GM11168 (cell line): Measurements from ENCODE around the gene RAVER1.
"Not testable (repeated sequence)": the region's sequence is repeated elsewhere in the genome, so short reads cannot be mapped to it uniquely, and the experiment has no call there.

Experiments
- in situ Hi-C: fragments of 300-500 bp; cut with MboI; formaldehyde crosslinking; loops from one replicate; pipeline ENCODE4 v1.12.0; 2022; ENCODE audit warnings: low sequenced_read_pairs; ENCODE audit not compliant: unreplicated experiment

Gene RAVER1

DNA sequence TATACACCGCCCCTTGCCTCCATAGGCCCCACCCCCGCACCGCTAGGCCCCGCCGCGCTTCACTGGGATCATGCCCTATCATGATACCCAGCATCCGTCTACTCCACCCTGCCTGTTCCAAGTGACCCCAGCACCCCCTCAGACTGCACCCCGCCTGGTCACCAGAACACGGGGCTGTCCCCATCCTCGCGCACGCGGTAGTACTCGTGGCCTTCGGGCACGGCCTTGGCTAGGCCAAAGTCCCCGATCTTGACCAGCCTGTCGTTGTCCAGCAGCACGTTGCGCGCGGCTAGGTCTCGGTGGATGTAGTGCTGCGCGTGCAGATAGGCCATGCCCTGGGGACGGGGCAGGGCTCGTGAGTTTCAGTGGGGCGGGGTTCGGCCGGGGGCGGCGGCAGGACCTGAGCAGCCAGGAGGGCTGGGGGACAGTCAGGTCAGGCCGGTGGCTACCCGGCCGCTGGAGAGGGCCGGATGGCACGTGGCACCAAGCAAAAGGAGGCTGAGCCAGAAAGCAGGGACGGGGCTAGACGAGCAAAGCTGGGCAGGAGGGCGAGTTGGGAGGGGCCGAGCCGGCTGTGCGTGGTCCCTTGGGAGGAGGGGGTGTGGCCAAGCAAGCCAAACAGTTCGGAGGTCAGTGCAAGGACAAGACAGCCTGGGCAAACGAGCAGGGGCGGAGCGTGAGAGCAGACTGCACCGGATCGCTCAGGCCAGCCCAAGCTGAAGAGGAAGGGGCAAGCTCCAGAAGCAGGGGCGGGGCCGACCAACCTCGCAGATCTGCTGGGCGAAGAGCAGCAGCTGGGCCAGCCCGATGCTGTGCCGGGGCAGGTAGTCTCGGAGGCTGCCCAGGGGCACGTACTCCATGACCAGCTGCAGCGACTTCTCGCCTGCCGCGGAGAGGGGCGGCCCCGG is 19.7 kb upstream of the RAVER1 start:
- in situ Hi-C loops = no loop called here

DNA sequence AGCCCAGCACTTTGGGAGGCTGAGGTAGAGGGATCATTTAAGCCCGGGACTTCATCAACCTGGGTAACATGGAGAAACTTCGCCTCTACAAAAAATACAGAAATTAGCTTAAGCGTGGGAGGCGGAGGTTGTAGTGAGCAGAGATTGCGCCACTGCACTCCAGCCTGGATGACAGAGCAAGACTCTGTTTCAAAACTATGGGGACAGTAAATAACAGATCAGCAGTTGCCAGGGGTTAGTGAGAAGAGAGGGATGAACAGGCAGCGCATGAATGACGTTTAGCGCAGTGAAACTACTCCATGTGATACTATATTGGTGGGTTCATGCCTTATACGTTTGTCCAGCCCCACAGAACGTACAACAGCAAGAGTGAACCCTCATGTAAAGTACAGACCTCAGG is 13.2 kb upstream of the RAVER1 start:
- in situ Hi-C loops = no loop called here

DNA sequence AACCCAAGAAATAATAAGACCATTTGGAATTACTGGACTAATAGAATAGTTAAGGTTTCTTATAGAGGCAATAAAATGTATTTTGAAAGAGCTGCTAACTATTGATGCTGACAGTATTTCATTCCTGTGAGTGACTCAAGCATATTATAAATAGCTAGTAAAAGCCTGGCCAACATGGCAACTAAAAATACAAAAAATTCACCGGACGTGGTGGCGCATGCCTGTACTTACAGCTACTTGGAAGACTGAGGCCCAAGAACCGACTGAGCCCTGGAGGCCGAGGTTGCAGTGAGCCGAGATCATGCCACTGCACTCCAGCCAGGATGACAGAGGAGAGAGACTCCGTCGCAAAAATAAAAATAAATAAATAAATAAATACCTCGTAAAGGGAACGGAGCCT is 11.5 kb upstream of the RAVER1 start:
- in situ Hi-C loops = no loop called here

DNA sequence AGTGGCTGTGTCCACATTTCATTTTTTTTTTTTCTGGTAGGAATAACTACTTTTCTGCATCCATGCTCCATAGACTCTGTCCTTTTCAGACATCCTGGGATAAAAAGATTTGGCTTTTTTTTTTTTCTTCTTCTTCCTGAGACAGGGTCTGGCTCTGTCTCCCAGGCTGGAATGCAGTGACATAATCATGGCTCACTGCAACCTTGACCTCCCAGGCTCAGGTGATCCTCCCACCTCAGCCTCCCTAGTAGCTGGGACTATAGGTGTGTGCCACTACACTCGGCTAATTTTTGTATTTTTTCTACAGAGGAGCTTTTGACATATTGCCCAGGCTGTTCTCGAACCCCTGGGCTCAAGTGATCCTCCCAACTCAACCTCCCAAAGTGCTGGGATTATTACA is 10.2 kb upstream of the RAVER1 start:
- in situ Hi-C loops = no loop called here

DNA sequence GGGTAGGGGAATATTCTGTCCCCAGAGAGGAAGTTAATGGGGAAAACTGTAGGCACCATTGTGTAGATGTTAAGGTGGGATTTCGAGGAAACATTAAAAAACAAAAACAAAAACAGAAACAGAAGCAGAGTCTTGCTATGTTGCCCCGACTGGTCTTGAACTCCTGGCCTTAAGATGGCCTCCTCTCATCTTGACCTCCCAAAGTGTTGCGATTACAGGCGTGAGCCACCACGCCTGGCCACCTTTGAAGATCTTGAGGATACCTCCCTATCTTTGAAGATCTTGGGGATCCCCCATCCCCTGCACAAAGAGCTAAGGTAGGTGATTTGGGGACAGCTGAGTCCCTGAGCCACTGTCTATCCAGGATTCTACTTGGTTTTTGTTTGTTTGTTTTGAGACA is 6.6 kb upstream of the RAVER1 start:
- in situ Hi-C loops = no loop called here

DNA sequence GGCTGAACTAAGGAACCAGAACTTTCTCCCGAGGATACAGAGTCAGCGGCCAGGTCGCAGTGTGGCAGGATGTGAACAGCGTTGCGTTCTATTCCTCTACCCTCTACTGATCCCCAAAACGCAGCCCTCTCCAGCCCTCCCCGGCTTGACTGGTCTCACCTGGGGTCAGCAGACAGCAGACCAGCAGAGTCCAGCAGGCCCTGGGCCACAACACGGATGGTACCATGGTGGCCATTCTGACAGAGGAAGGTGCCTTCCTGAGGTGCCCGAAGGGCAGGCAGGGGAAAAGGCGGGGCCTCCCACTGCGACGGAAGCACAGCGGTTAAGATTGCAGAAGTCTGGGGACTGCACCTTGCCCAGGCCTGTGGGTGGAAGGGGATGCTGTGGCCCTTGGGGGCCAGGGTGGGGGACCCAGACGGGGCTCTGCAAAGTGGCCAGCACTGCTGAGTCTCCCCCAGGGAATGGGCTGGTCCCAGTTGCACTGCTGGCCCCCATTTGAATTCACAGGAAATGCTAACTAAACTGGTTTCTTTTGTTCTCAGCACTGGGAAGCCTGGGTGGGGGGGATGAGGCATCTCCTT is 6.1 kb upstream of the RAVER1 start, which contains the start of gene ICAM3:
ICAM3 (minus strand) TSS at position 245 of the 581 bp plus-strand sequence; CDS start at position 235, 10 bp downstream.
- in situ Hi-C loops = no loop called here

DNA sequence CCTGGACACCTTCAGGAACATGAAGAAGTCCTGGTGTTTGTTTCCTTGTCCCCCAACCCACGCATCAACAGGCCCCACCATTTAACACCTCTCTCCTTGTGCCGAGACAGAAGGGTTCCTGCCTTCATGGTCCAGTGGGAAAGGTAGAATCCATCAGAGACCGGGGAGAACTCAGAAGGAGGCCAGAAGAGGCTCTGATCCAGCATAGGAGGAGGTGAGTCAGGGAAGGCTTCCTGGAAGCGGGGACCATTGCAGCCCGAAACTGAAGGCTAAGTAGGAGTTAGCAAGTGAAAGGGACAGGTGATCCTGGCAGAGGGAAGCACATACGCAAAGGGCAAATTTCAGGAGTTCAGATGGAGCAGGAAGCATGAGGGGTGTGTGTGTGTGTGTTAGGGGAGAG is 5.6 kb upstream of the RAVER1 start:
- in situ Hi-C loops = no loop called here

DNA sequence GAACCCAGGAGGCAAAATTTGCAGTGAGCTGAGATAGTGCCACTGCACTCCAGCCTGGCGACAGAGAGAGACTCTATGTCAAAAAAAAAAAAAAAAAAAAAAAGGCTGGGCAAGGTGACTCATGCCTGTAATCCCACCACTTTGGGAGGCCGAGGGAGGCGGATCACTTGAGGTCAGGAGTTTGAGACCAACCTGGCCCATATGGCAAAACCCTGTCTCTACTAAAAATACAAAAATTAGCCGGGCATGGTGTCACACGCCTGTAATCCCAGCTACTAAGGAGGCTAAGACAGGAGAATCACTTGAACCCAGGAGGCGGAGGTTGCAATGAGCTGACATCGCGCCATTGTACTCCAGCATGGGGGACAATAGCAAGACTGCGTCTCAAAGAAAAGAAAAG is 3.4 kb upstream of the RAVER1 start:
- in situ Hi-C loops = not testable (repeated sequence)

DNA sequence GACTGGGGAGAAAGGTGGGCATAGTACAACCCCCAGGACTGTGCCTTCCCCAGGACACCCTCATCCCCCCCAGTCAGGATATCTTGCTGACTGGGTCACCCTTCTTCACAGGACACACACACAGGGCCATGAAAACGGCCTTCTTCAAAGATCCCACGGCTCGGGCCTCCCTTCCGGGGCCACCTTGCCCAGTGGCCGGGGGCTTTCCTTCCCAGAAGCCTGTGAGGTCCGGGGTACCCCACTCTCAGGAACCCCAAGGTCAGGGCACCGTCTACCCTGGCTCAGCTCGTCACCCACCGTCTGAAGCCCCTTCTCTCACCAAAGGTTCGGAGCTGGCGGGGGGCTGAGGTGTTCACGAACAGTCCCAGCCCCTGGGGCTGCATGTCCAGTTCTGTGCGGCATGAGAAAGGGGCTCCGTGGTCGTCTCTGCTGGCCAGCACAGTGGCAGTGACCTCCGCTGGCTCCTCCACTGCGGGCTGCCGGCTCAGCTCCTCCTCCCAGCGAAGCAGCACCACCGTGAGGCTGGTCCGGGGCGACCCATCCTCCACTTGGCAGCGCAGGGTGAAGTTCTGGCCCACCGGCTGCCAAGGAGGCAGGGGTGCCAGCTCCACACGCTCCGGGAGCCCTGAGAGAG is 2.1 kb upstream of the RAVER1 start:
- in situ Hi-C loops = no loop called here

DNA sequence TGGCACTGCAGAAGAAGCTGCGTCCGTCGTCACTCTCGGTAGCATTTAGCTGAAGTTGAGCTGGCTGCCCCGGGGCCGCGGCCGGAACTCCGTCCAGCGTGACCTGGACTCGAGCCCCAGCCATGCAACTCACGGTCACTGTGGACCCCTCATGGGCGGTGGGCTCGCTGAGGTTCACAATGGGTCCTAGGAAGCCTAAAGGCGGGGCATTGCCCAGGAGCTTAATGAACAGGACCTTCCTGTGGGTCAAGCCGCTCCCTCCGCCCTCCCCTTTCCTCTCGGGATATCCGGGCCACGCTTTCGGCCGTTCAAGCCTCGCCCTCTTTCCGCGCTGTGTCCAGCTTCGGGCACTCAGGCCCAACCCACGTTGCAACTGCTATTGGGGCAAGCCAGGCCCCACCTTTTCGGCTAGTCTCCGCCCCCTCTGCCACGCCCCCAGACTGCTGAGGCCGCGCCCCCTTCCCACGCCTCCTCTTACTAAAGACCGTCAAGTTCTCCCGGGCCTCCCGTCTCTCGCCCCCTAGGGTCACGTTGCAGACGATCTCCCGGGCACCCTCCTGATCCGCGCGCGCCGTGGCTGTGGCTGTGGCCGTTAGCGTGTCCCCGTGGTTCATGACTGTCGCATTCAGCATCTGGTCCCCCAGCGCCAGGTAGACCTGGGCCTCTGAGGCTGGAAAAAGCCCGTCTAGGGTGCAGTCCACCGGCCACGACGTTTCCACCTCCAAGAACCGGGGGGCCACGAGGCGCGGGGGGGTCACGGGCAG is 1.4 kb upstream of the RAVER1 start:
- in situ Hi-C loops = no loop called here

DNA sequence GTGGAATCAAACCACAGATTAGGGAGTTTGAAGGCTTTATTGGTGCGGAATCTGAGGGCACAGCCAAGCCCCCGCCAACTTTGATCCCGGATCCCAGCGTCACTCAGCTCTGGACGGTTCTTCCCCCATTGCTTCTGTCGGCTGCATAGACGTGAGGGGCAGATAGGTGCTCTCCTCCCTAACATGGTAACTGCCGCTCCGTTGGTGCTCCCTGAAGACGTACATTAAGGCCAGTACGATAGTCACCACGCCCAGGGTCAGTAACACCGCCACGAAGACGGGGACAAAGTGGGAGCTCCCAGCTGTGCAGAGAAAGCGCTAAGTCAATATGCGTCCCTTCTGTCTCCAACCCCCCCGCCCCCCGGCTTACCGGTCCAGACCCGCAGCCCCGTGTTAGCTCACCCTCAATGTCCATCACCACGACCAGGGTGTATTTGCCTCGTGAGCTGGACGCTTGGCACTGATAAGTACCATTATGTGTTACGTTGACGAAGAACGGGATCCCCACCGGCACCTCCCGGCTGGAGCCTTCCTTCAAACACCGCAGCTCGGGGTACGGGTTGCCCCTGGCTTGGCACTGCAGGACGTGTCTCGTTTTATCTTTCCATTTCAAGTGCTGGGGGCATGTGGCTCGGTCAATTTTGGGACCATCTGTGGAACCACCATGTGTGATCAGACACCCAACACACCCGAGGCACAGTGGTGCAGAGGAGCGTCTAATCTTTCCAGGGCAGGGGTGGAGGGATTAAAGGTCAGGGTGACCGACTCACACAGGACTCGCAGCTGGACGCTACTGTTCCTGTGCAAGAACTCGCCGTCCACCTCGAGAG is 644 bp upstream of the RAVER1 start:
- in situ Hi-C loops = no loop called here

DNA sequence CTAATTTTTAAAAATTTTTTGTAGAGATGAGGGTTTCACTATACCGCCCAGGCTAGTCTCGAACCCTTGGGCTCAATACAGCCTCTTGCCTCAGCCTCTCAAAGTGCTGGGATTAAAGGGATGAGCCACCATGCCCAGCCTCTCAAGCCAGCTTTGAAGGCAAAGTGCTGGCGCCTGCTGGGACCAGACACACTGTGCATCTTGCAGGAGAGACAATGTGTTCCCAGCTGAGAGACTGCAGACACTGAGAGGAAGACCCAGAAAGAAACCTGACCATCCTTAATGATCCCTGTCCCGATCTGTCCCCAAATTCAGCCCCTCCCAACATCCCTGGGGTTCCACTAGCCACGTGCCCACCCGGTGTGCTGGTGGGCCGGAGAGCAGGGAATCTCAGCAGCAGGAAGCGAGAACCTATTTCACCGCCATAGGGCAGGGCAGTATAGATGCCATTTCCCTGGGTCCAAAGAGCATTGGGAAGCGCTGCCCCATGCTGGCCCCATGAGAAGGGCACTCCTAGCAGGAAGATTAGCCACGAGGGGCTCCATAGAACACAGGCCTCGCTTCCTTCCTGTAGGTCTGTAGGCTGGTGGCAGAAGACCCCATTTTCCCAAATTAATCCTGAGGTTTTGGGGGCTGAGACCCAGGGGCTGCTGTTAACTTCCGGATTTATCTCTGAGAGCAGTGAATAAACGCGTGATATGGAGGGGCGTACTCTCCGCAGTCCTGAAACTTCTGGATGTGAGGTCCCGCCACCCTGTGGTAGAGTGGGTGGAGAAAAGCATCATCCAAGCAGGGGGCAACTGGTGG is 968 bp downstream of the RAVER1 start:
- in situ Hi-C loops = no loop called here

DNA sequence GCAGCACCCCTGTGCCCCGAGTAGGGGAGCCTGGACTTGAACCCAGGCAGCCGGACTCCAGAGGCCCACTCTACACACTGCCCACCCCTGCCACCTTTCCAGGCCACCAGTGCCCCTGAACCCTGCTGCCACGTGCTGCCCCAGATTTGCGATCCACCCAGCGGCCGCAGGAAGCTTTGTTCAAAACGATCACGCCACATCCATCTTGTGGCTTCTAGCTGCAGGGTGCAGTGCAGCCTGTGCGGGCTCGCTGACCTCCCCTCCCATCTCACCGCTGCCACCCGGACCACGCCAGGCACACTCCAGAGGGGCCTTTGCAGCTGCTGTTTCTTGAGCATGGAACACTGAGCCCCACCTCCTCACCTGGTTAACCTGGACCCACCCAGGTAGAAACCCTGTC is 3.8 kb downstream of the RAVER1 start:
- in situ Hi-C loops = no loop called here

DNA sequence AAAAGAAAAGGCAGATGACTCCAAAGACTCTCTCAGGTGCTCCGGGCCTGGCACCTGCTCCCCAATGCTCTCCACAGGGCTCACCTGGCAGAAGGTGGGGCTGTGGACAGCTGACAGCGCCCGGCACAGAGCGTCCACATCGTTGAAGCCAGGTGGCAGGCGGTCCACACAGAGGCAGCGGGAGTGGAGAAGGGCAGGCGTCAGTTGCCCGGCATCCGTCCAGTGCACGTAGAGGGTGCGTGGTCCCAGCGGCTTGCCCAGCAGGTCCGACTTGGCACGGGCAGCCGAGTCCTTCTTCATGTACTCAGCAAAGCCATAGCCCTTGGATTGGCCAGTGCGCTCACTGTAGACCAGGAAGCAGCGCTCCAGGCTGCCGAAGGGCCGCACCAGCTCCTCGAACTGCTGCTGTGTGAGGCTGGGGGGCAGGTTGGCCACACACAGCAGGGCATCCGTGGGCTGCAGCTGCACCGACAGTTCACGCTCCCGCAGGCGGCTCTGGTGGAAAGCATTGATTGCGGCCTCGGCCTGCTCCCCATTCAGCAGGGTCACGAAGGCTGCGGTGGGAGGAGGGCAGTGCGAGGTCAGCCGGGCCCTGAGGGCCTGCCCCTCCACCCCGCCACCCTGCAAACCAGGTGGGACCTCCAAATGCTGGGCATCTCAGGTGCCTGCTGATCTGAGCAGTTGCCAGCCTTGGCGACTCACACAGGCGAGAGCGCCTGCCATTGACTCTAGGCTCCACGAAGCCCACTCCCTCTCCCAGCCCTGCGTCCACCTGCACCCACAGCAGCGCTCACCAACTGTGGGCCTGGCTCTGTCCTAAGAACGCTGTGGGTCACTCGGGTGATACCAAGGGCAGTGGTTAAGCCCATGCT is 4.5 kb downstream of the RAVER1 start:
- in situ Hi-C loops = no loop called here

DNA sequence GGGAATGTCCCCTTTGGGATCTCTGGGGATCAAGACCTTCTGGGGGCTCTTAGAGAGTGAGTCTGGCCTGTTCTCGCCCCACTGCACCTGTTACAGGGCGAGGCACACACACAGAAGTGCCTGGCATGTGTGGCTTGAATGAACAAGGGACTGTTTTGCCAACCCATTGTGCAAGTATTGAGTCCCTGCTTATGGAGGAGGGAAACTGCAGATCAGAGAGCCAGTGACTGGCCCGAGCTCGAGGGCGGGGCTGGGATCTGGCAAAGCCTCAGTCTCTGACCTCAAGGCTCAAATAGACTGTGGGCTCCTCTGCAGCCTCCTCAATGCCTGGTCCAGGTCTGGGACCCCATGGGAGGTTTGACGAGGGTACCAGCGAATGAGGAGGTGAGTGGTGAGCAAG is 5.5 kb downstream of the RAVER1 start:
- in situ Hi-C loops = no loop called here

DNA sequence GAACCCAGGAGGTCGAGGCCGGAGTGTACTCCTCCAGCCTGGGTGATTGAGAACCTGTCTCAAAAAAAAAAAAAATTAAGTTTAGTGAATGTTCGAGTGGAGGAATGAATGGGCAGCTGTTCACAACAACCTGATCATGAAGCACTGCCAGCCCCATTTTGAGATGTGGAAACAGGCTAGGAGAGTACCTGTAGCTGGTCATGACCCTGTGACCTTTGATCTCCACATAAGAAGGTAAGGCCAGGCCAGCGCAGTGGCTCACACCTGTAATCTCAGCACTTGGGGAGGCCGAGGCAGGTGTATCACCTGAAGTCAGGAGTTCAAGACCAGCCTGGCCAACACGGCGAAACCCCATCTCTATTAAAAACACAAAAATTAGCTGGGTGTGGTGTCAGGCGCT is 7.6 kb downstream of the RAVER1 start:
- in situ Hi-C loops = no loop called here

DNA sequence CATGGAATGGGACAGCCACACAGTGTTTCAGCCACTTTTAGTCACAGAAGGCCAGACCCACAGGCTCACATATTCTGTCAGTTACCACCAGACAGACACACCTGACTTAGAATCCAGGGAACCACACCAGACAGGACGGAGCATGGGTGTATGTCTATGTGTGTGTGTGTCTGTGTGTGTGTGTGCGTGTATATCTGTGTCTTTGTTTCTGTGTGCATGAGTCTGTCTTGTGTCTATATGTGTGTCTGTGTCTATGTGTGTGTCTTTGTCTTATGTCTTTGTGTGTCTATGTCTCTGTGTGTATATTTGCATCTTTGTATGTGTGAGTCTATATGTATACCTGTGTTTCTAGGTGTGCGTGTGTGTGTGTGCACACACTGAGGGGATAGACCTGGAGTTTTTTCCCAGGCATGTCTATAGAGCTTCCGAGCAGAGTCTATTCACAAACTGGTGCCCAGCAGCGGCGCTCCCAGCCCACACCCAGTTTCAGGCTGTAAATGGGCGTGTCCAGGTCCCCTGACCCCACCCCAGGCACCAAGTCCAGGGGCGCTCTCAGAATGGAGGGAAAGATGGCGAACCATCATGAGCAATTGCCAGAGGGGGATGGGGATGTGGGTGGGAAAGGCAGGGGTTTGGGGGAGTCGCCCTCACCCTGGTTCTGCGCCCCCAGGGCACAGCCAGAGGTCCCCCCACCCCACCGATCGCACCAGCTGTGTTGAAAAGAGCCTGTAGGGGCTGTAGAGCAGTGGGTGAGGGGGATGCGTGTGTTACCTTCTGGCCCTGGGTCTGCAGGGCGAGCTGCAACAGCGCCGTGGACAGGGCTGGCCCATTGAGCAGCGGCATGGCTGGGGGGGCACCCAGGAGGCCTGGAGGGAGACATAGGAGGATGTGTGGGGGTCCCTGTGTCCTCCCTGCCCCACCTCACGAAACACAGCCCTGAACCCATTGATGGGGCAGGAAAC is 11.2 kb downstream of the RAVER1 start:
- in situ Hi-C loops = no loop called here
